HepG2 (cell line): ENCODE data around the gene MAFB. TPM values are rescaled to one million over a fixed set of nuclear protein-coding genes. Genes with fewer than 3 reads are reported as not detected.

Source experiments
- CAMTA2 ChIP-seq: sonication (generic); formaldehyde crosslinking; IDR thresholded peaks from 2 replicates; pipeline ENCODE4 v1.4.0; 2020; ENCODE audit warnings: mild to moderate bottlenecking, missing genetic modification reagents, borderline replicate concordance
- FOXA1 ChIP-seq, 2 experiments: fragments of 450-650 bp in 1 of 2; sonication (generic) in 1 of 2; formaldehyde crosslinking in 1 of 2; IDR thresholded peaks; 2 replicates each; pipeline versions ENCODE4 v1.4.0 to v1.6.1; 2016 to 2020; ENCODE audit warnings: missing genetic modification reagents in 1 of 2
- GATA4 ChIP-seq: sonication (generic); IDR thresholded peaks from 2 replicates; pipeline ENCODE4 v1.6.1; 2016; ENCODE audit warnings: antibody characterized with exemption, low read depth, borderline replicate concordance
- HDAC1 ChIP-seq: sonication (generic); formaldehyde crosslinking; IDR thresholded peaks from 2 replicates; pipeline ENCODE4 v1.5.1; 2020; ENCODE audit warnings: mild to moderate bottlenecking, missing genetic modification reagents
- HNRNPL ChIP-seq: fragments of 200-400 bp; formaldehyde crosslinking; IDR thresholded peaks from 2 replicates; pipeline ENCODE4 v1.6.1; 2017; ENCODE audit warnings: mild to moderate bottlenecking, low read depth, low read length
- HNRNPLL ChIP-seq: fragments of 200-400 bp; formaldehyde crosslinking; IDR thresholded peaks from 2 replicates; pipeline ENCODE4 v1.6.1; 2017; ENCODE audit warnings: mild to moderate bottlenecking, low read depth, low read length; ENCODE audit not compliant: poor library complexity, severe bottlenecking
- JUN ChIP-seq: sonication (generic); formaldehyde crosslinking; IDR thresholded peaks from 2 replicates; pipeline ENCODE4 v1.4.0; 2020; ENCODE audit warnings: mild to moderate bottlenecking, missing genetic modification reagents
- KMT2A ChIP-seq: sonication (generic); formaldehyde crosslinking; IDR thresholded peaks from 2 replicates; pipeline ENCODE4 v1.4.0; 2020; ENCODE audit warnings: missing genetic modification reagents
- PRDM4 ChIP-seq: sonication (generic); formaldehyde crosslinking; IDR thresholded peaks from 2 replicates; pipeline ENCODE4 v1.9.0; 2021; ENCODE audit warnings: missing genetic modification reagents, borderline replicate concordance
- RNF219 ChIP-seq: sonication (generic); formaldehyde crosslinking; IDR thresholded peaks from 2 replicates; pipeline ENCODE4 v1.5.0; 2020; ENCODE audit warnings: mild to moderate bottlenecking, missing genetic modification reagents
- SAFB2 ChIP-seq: sonication (generic); formaldehyde crosslinking; IDR thresholded peaks from 2 replicates; pipeline ENCODE4 v1.5.1; 2020; ENCODE audit warnings: missing genetic modification reagents, low read depth, mild to moderate bottlenecking, borderline replicate concordance
- STAT6 ChIP-seq: sonication (generic); formaldehyde crosslinking; IDR thresholded peaks from 2 replicates; pipeline ENCODE4 v1.4.0; 2020; ENCODE audit warnings: missing genetic modification reagents, mild to moderate bottlenecking, borderline replicate concordance
- TFDP2 ChIP-seq: sonication (generic); formaldehyde crosslinking; IDR thresholded peaks from 2 replicates; pipeline ENCODE4 v1.4.0; 2020; ENCODE audit warnings: missing genetic modification reagents
- ZFP41 ChIP-seq: sonication (generic); formaldehyde crosslinking; IDR thresholded peaks from 2 replicates; pipeline ENCODE4 v1.4.0; 2020; ENCODE audit warnings: mild to moderate bottlenecking, missing genetic modification reagents, borderline replicate concordance
- ZFP90 ChIP-seq: sonication (generic); formaldehyde crosslinking; IDR thresholded peaks from 2 replicates; pipeline ENCODE4 v1.8.0; 2022; ENCODE audit warnings: missing genetic modification reagents, mild to moderate bottlenecking, inconsistent platforms, borderline replicate concordance
- ZNF460 ChIP-seq: sonication (generic); formaldehyde crosslinking; IDR thresholded peaks from 2 replicates; pipeline ENCODE4 v1.5.1; 2020; ENCODE audit warnings: missing genetic modification reagents, mild to moderate bottlenecking, borderline replicate concordance
- ZNF678 ChIP-seq: sonication (generic); formaldehyde crosslinking; IDR thresholded peaks from 2 replicates; pipeline ENCODE4 v1.4.0; 2020; ENCODE audit warnings: mild to moderate bottlenecking, missing genetic modification reagents
- ZNF746 ChIP-seq: sonication (generic); formaldehyde crosslinking; IDR thresholded peaks from 2 replicates; pipeline ENCODE4 v1.8.0; 2022; ENCODE audit warnings: mild to moderate bottlenecking, missing genetic modification reagents
- ZNF777 ChIP-seq: sonication (generic); formaldehyde crosslinking; IDR thresholded peaks from 2 replicates; pipeline ENCODE4 v1.4.0; 2020; ENCODE audit warnings: missing genetic modification reagents
- polyA plus RNA-seq, 8 experiments: library from polyadenylated mRNA; depleted of rRNA in 3 of 8; stranded (reverse) in 7 of 8; unstranded in 1 of 8; fragments of >200 nt; fragmentation: Illumina TruSeq in 4 of 8; extraction: Trizol in 4 of 8; gene quantifications; 2 replicates each; pipeline versions ENCODE4 v1.2.1 to v1.2.3, GENCODE V29; 2011 to 2016; ENCODE audit warnings: low read depth in 4 of 8, missing spikeins in 1 of 8, mixed read lengths in 1 of 8; ENCODE audit not compliant: insufficient read depth in 1 of 8
- total RNA-seq, 5 experiments: library from RNA; depleted of rRNA; stranded (reverse); fragments of >200 nt; fragmentation: Illumina TruSeq; extraction: Trizol; gene quantifications; 2 replicates each; pipeline ENCODE4 v1.2.3, GENCODE V29; 2016; ENCODE audit warnings: low read depth in 1 of 5

Gene MAFB
- total and polyA plus RNA-seq, 2 of the 13 experiments (the other 11 are each of a cell fraction or from before 2014, with no cell fraction given), result 0.08 to 0.11 TPM

GRCh38 chr20:40682104-40682981 is 6.7 kb downstream of the MAFB start (continued):
- TF ChIP-seq STAT6 (CRISPR knock-in tag), result no peak
- TF ChIP-seq ZFP41 (CRISPR knock-in tag), result no peak
- no peak for TF ChIP-seq RNF219 (CRISPR knock-in tag)
- peak; percentile 82; the same call in 1 of the 2 replicates for TF ChIP-seq ZNF746 (CRISPR knock-in tag)
- TF ChIP-seq ZNF777, result peak; percentile 58
- TF ChIP-seq KMT2A (CRISPR knock-in tag), result 0 out of 2 replicates have a peak, but pooled peaks have one; percentile 42
- TF ChIP-seq CAMTA2 (CRISPR knock-in tag), result 0 out of 2 replicates have a peak, but pooled peaks have one; percentile 56
- TF ChIP-seq PRDM4 (CRISPR knock-in tag), result no peak
- peak; percentile 57; the same call in 1 of the 2 replicates for TF ChIP-seq TFDP2 (CRISPR knock-in tag)
- no peak for TF ChIP-seq FOXA1 (IDR thresholded peaks at IDR 0.05)
- TF ChIP-seq FOXA1 (CRISPR knock-in tag; IDR thresholded peaks at IDR 0.05), result 0 out of 2 replicates have a peak, but pooled peaks have one; percentile 16
- peak; percentile 72; the same call in 1 of the 2 replicates for TF ChIP-seq GATA4
- TF ChIP-seq ZNF460 (CRISPR knock-in tag), result no peak; the same call in 1 of the 2 replicates
- TF ChIP-seq JUN (CRISPR knock-in tag), result no peak
- TF ChIP-seq ZFP90 (CRISPR knock-in tag), result peak; percentile 64; the same call in 1 of the 2 replicates
- TF ChIP-seq SAFB2 (CRISPR knock-in tag), result 0 out of 2 replicates have a peak, but pooled peaks have one; percentile 50
- peak; percentile 24 for TF ChIP-seq HNRNPLL
- no peak for TF ChIP-seq ZNF678 (CRISPR knock-in tag)
- TF ChIP-seq HDAC1 (CRISPR knock-in tag), result peak; percentile 77
- TF ChIP-seq HNRNPL, result peak; percentile 90
